B cell (primary cell): ENCODE data around the gene BBS1. TPM values are rescaled to one million over a fixed set of nuclear protein-coding genes. Genes with fewer than 3 reads are reported as not detected.

Experiments
- ATAC-seq: fragments of 200-7000 bp; cut with Tn5 transposase; one replicate; pipeline ENCODE4 v1.10.0; 2021; ENCODE audit warnings: low read depth, mild to moderate bottlenecking, moderate number of reproducible peaks, moderate library complexity
- CTCF ChIA-PET: fragments of 350-600 bp; sonication (Branson Sonifier 250); formaldehyde crosslinking; loops from one replicate; lab custom pipeline; 2021; ENCODE audit warnings: antibody characterized with exemption, inconsistent platforms; lab: Charles Lee
- POLR2A ChIA-PET: fragments of 350-600 bp; sonication (Branson Sonifier 250); formaldehyde crosslinking; loops from one replicate; lab custom pipeline; 2021; ENCODE audit warnings: antibody characterized with exemption; lab: Charles Lee
- DNase-seq: peaks from one replicate; pipeline ENCODE4 v3.0.0; 2013
- H2AFZ ChIP-seq: 2 replicates; pipeline ENCODE4 v1.6.1; 2012; ENCODE audit warnings: mild to moderate bottlenecking, low read depth, low read length; ENCODE audit not compliant: insufficient read depth, poor library complexity, severe bottlenecking
- H3K27ac ChIP-seq, 2 donors: 1 replicate in 1 of 2; 2 replicates in 1 of 2; pipeline ENCODE4 v1.5.1; 2012 to 2013; ENCODE audit warnings: low read length in 2 of 2, mild to moderate bottlenecking in 2 of 2, moderate library complexity in 1 of 2
- H3K27me3 ChIP-seq, 4 experiments: fragments of 200-600 bp in 1 of 4; sonication (generic) in 1 of 4; replicated peaks in 1 of 4; 1 replicate in 2 of 4; 2 replicates in 2 of 4; pipeline versions ENCODE4 v1.6.1 to v1.7.0; 2013 to 2016; ENCODE audit warnings: low read length in 3 of 4, mild to moderate bottlenecking in 2 of 4, mixed read lengths in 1 of 4, moderate library complexity in 1 of 4; ENCODE audit not compliant: insufficient read depth in 4 of 4, control insufficient read depth in 3 of 4; ENCODE audit errors: control extremely low read depth in 1 of 4
- H3K36me3 ChIP-seq, 2 experiments: replicated peaks in 1 of 2; 1 replicate in 1 of 2; 2 replicates in 1 of 2; pipeline versions ENCODE4 v1.6.1 to v1.7.1; 2013; ENCODE audit warnings: low read length in 1 of 2; ENCODE audit not compliant: insufficient read depth in 2 of 2, control insufficient read depth in 1 of 2; ENCODE audit errors: control extremely low read depth in 1 of 2, extremely low read depth in 1 of 2
- H3K4me1 ChIP-seq, 2 donors: fragments of 200-600 bp in 1 of 2; sonication (generic) in 1 of 2; 1 replicate in 1 of 2; 2 replicates in 1 of 2; pipeline versions ENCODE4 v1.5.1 to v1.6.1; 2013 to 2017; ENCODE audit warnings: low read length in 2 of 2; ENCODE audit not compliant: control insufficient read depth in 2 of 2, insufficient read depth in 2 of 2
- H3K4me2 ChIP-seq: replicated peaks from 2 replicates; pipeline ENCODE3; 2012; ENCODE audit warnings: mild to moderate bottlenecking, low read depth, low read length; ENCODE audit not compliant: poor library complexity, severe bottlenecking
- H3K4me3 ChIP-seq, 5 experiments: fragments of 200-600 bp in 1 of 5; sonication (generic) in 1 of 5; 1 replicate in 3 of 5; 2 replicates in 2 of 5; pipeline versions ENCODE4 v1.5.1 to v1.7.0; 2011 to 2016; ENCODE audit warnings: low read length in 4 of 5, mild to moderate bottlenecking in 4 of 5, low read depth in 2 of 5, control low read depth in 1 of 5, moderate library complexity in 1 of 5; ENCODE audit not compliant: insufficient read depth in 1 of 5; ENCODE audit errors: control extremely low read depth in 1 of 5, extremely low read depth in 1 of 5
- H3K79me2 ChIP-seq: fragments of 200-600 bp; sonication (generic); one replicate; pipeline ENCODE4 v1.6.0; 2016; ENCODE audit warnings: low read length; ENCODE audit not compliant: control insufficient read depth, insufficient read depth
- H3K9ac ChIP-seq: fragments of 200-600 bp; sonication (generic); 2 replicates; pipeline ENCODE4 v1.6.1; 2017; ENCODE audit warnings: mild to moderate bottlenecking, low read length, moderate library complexity
- H3K9me3 ChIP-seq, 3 donors: one replicate each; pipeline versions ENCODE4 v1.6.1 to v1.7.1; 2013; ENCODE audit warnings: low read length in 2 of 3; ENCODE audit not compliant: control insufficient read depth in 2 of 3, insufficient read depth in 1 of 3; ENCODE audit errors: control extremely low read depth in 1 of 3
- H4K20me1 ChIP-seq: 2 replicates; pipeline ENCODE4 v1.6.0; 2012; ENCODE audit warnings: mild to moderate bottlenecking, low read length; ENCODE audit not compliant: insufficient read depth, control insufficient read depth, poor library complexity, severe bottlenecking
- H3K27ac Mint-ChIP-seq: one replicate; pipeline ENCODE4 v1.8.0; 2021; ENCODE audit warnings: mixed read lengths
- H3K27me3 Mint-ChIP-seq: one replicate; pipeline ENCODE4 v1.8.0; 2021; ENCODE audit warnings: mixed read lengths
- H3K4me1 Mint-ChIP-seq: one replicate; pipeline ENCODE4 v1.8.0; 2021; ENCODE audit warnings: mixed read lengths
- H3K4me3 Mint-ChIP-seq: one replicate; pipeline ENCODE4 v1.8.0; 2021; ENCODE audit warnings: mixed read lengths
- H3K9me3 Mint-ChIP-seq: one replicate; pipeline ENCODE4 v1.8.0; 2022; ENCODE audit warnings: mixed read lengths; ENCODE audit not compliant: insufficient read depth
- CTCF ChIP-seq: fragments of 200-600 bp; IDR thresholded peaks from one replicate; pipeline ENCODE4 v1.8.0; 2022; ENCODE audit warnings: antibody characterized with exemption, mild to moderate bottlenecking
- EZH2 ChIP-seq: IDR thresholded peaks from 2 replicates; pipeline ENCODE4 v1.6.1; 2012; ENCODE audit warnings: borderline replicate concordance, low read depth, mild to moderate bottlenecking, moderate library complexity, low read length; ENCODE audit not compliant: insufficient read depth, poor library complexity, severe bottlenecking
- WGBS: methylation state at CpG from one replicate; pipeline ENCODE4 v1.1.5; 2013; ENCODE audit warnings: missing lambda C conversion rate; ENCODE audit not compliant: insufficient coverage; 5-methylcytosine and 5-hydroxymethylcytosine counted together
- intact Hi-C: fragments of 100-400 bp; cut with micrococcal nuclease; formaldehyde crosslinking; loops from one replicate; pipeline ENCODE4 v1.10.0; 2022
- polyA plus RNA-seq: library from polyadenylated mRNA; depleted of rRNA; stranded (reverse); fragments of >200 nt; gene quantifications from 2 replicates; pipeline ENCODE4 v1.2.3, GENCODE V29; 2012
- total RNA-seq, 2 donors: library from RNA; stranded (reverse); fragments of 120-200 nt in 1 of 2; gene quantifications; 1 replicate in 1 of 2; 2 replicates in 1 of 2; pipeline versions ENCODE4 v1.2.3 to v1.2.4, GENCODE V29; 2013 to 2022

Gene BBS1
- total and polyA plus RNA-seq, 2 donors (not counting 1 experiment from before 2014, with no cell fraction given): 20.4 to 52.5 TPM

- no peaks in the 10 kb centered on the region for H3K27me3 Mint-ChIP-seq
- no peaks in the 10 kb centered on the region for H3K9me3 Mint-ChIP-seq
- Histone ChIP-seq H3K4me3 (no peak overlapping the region), H2AFZ (no peak overlapping the region), H4K20me1 (no peaks in the 10 kb centered on the region), H3K4me2 (no peak overlapping the region), H3K9ac (no peak overlapping the region), H3K27me3 (no peaks in the 10 kb centered on the region), H3K36me3 (peaks cover 1 to 45% of the 10 kb centered on the region in 2 experiments), H3K4me1 (no peaks in the 10 kb centered on the region), H3K79me2 (no peaks in the 10 kb centered on the region), H3K9me3 (no peaks in the 10 kb centered on the region), H3K27ac (no peak overlapping the region)
- no peaks in the 10 kb centered on the region for H3K4me1 Mint-ChIP-seq
- DNase-seq (no peak), ATAC-seq (no peak)
- no peak overlapping the region for H3K4me3 Mint-ChIP-seq
- CTCF ChIA-PET: interaction anchor here (1.3 kb wide), 1 partner anchor 14 kb away, joined by 3 read pairs; the partner anchor contains the start of gene DPP3
- 96% methylated on average over 7 of the region's 7 CpGs for WGBS
- no peak for TF ChIP-seq EZH2
- no peak for TF ChIP-seq CTCF
- H3K27ac Mint-ChIP-seq: no peak overlapping the region
- POLR2A ChIA-PET: no interaction called here
- intact Hi-C loops: no loop called here
Observed at GRCh38 chr11:66494458-66494857, 16.0 kb upstream of the BBS1 start.

GRCh38 chr11:66494935-66495334, 15.5 kb upstream of the BBS1 start:
- Mint-ChIP-seq H3K27me3 (no peaks in the 10 kb centered on the region), H3K27ac (no peak overlapping the region), H3K4me1 (no peaks in the 10 kb centered on the region), H3K4me3 (no peak overlapping the region), H3K9me3 (no peaks in the 10 kb centered on the region)
- ATAC-seq: no peak
- H3K9ac ChIP-seq: no peak overlapping the region
- H3K9me3 ChIP-seq: no peaks in the 10 kb centered on the region
- H3K27me3 ChIP-seq: no peaks in the 10 kb centered on the region
- 100% methylated on average over 11 of the region's 14 CpGs for WGBS
- POLR2A ChIA-PET: no interaction called here
- intact Hi-C loops: no loop called here
- peaks cover 1 to 41% of the 10 kb centered on the region in 2 experiments for H3K36me3 ChIP-seq
- CTCF ChIA-PET: no interaction called here
- H3K4me2 ChIP-seq: no peak overlapping the region
- H3K4me1 ChIP-seq: no peaks in the 10 kb centered on the region
- TF ChIP-seq EZH2: no peak
- TF ChIP-seq CTCF: no peak
- no peak for DNase-seq
- no peaks in the 10 kb centered on the region for H4K20me1 ChIP-seq
- H2AFZ ChIP-seq: no peak overlapping the region
- H3K27ac ChIP-seq: no peak overlapping the region
- H3K79me2 ChIP-seq: no peaks in the 10 kb centered on the region
- no peak overlapping the region for H3K4me3 ChIP-seq
